NOMO-1 treated with DMSO at 0.1 percent for 48 hours (cell line): ENCODE data around the gene SMC5.
"Not testable (repeated sequence)": the region's sequence is repeated elsewhere in the genome, so short reads cannot be mapped to it uniquely, and the experiment has no call there.

Experiments used
- DNase-seq: peaks from one replicate; lab custom pipeline; 2025; ENCODE audit not compliant: unreplicated experiment; lab: John Stamatoyannopoulos, UW

The SMC5 gene

DNA sequence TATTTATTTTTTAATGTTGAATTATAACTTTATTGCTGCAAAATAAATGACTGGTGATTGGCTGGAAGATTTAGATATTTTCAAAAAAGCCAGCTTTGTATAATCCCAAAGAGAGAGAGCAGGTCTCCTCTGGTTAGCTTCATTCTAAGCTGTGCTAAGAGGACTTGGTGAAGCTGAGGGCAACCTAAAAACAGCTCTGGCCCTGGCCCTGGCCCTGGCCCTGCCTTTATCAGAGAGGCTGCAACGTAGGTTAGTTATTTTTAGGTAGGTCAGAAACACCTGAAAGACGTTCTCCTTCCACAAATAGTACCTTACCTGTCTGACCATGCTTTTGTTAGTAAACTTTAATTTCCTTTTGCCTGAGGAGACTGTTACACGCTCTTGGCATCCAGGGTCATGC is 97.0 kb downstream of the SMC5 start:
- no peak for DNase-seq

DNA sequence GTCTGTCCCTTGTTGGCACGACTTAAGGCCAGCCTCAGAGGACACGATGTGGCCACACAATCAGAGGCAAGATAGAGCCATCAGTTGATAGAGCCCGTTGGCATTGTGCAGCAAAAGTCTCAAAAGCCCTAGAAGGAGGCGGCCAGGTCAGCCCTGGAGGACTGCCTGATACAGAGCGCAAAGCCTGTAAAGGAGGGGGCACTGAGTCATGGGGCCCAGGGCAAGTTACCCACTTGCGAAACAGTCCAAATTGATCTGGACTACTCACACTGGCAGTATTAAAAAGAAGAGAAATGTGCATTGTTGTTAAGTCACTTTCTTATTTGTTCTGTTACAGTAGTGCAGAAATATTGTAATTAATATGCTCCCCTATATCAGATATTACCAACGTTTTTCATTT is 104.2 kb downstream of the SMC5 start:
- peak; percentile 9 for DNase-seq

DNA sequence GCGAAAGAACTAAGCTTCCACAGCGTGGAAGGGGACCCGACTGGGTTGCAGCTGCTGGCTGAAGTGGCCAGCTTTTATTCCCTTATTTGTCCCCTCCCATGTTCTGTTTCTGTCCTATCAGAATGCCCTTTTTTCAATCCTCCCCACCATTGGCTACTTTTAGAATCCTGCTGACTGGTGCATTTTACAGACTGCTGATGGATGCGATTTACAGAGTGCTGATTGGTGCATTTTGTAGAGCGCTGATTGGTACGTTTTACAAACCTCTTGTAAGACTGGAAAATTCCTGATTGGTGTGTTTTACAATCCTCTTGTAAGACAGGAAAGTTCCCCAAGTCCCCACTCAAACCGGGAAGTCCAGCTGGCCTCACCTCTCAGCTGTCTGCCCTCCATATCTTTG is 105.0 kb downstream of the SMC5 start:
- DNase-seq = no peak

DNA sequence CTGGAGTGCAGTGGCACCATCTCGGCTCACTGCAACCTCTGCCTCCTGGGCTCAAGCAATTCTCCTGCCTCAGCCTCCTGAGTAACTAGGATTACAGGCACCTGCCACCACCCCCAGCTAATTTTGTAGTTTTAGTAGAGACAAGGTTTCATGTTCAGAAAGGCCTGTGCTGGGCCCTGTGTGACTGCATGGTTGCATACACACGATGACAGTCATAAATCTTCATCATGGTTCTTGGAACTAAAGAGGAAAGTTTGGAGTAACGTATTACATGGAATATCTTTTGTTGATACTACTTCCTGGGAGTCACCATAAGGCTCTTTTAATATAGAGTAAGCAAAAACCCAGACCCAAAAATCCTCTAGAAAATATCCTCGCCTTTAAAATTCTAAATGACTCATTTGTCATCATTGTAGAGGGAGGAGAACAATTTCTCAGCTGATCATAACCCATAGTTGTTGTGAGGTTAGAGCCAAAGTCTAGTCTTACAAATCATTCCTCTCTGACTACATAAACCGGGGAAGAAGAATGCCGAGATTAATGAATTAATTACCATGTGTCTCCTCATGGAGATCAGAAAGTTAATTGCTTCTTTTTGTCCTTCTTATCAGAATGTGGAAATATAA is 108.6 kb downstream of the SMC5 start:
- no peak for DNase-seq

DNA sequence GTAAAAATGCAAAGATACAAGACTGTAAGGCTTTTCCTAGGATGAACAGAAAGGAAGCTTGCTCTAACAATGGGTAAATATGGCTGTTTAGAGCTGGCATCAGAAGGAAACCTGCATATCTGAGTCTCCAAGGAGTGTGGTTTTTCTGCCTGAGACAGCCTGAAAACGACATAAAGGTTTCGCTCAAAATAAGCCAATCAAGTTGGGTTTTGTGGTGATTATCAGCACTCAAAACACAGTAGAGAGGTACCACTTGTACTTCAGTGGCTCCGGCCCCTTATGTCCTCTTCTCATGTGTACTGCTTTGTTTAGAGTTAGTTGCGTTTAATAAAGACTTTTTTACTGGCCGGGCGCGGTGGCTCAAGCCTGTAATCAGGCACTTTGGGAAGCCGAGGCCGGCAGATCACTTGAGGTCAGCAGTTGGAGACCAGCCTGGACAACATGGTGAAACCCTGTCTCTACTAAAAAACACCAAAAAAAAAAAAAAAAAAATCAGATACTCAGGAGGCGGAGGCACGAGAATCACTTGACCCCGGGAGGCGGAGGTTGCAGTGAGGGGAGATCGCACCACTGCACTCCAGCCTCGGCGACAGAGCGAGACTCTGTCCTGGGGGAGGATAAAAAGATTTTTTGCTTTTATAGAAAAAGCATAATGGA is 116.3 kb downstream of the SMC5 start:
- no peak for DNase-seq

DNA sequence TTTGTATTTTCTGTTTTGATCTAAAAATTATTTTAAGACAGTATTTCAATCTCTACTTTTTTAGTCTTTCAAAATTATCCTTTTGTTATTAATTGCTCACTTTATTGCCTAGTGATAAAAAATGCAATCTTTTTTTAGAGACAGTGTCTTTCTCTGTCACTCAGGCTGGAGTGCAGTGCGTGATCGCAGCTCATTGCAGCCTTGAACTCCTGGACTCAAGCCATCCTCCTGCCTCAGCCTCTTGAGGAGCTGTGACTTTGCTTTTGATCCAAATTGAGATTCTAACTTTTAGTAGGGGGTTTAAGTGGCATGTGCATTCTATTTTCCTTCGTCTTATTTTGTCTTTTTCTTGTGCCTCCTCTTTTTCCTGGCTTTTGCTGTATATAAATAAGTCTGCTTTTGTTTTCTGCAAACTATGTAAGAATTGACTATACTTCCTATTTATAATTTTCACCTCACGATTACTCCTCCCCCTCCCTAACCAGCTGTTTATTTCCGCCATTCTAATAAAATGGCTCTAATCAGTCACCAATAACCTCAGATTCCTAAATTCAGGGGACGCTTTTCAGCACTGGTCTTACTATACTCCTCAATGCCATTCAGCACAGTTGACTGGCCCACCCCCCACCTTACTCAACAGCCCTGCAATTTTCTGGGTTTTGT is 123.4 kb downstream of the SMC5 start:
- no peak for DNase-seq

DNA sequence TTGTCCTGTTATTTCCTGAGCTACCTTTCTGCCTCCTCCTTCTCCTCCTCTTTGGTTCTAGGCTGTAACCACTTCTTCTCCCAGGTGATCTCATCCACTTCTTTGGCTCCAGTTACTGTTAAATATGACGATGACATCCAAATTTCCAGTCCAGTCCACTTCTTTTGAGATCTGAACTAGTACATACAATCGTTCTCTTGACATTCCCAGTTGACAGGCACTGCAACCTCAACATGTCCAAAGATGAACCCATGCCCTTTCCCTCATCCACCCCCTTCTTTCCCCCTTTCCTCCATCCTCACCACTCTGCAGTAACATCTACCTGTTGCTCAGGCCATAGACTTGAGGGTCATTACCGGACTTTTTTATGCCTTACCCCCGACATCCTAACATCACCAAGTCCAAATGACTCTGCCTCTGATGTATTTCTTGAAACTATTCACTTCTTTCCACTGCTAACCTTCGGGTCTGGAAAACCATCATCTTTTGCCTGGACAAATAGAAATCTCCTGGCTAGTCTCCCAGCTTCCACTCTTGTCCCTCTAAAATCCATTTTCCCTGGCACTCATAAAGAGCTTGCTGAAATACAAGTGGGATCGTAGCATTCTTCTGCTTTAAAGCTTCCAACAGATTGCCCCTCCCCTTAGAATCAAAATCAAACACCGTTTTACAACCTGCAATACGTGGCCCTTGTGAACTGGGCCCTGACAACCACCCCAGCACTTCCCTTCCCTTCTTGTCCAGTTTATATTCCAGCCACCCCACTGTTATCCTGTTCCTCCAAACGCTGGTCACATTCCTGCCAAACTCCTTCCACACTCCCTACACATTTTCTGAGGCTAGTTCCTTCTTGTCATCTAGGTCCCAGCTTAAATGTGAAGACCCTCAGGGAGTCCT is 124.2 kb downstream of the SMC5 start:
- no peak for DNase-seq

DNA sequence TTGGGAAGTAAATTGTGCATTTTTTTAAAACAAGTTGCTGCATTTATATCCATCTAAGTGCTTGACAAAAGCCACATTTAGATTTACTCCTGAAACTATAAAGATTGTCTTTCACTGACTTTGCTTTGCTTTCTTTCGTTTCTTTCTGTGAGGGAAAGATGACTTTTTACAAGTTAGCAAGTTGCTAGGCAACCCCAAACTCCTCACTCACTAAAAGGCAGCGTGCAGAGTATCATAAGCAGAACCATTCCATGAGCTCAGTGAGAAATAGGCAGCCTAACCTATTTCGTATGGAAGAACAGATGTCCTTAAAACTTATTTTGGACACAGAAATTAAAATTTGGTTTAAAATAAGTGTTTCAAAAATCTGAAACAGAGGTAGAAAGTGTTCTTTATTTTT is 126.6 kb downstream of the SMC5 start:
- DNase-seq = no peak

DNA sequence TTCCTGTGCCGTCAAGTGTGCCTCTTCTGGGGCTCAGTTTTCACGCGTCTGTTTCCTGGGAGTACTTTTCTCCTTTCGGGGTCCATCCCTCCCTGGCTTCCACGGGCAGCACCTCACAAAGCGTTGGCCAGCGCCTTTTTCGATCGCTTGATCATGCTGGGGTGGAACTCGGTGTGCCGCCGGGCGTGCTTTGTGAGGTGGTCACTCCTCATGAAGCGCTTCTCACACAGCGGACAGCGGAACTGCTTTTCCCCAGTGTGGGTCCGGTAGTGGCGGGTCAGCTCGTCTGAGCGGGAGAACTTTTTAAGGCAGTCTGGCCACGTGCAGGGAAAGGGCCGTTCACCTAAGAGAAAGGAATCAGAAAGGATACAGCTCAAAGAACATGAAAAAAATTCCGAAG is 128.9 kb downstream of the SMC5 start:
- DNase-seq = no peak

DNA sequence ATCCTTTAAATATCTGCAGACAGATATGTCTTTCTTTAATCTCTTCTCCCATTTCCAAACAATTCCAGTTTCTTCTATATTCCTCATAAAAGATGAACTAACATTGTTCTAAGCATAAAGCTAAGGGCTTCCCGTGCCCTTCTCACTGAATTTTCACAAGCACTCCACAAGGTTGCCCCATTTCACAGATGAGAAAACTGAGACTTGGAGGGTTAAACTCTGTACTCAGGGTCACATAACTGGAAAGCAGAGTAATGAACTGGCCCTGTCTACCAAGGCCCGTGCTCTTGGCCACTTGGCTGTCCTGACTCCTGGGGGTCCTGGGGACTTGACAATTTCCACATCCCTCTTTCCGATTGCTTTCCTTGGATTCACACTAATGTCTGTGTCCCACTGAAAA is 130.4 kb downstream of the SMC5 start:
- no peak for DNase-seq

DNA sequence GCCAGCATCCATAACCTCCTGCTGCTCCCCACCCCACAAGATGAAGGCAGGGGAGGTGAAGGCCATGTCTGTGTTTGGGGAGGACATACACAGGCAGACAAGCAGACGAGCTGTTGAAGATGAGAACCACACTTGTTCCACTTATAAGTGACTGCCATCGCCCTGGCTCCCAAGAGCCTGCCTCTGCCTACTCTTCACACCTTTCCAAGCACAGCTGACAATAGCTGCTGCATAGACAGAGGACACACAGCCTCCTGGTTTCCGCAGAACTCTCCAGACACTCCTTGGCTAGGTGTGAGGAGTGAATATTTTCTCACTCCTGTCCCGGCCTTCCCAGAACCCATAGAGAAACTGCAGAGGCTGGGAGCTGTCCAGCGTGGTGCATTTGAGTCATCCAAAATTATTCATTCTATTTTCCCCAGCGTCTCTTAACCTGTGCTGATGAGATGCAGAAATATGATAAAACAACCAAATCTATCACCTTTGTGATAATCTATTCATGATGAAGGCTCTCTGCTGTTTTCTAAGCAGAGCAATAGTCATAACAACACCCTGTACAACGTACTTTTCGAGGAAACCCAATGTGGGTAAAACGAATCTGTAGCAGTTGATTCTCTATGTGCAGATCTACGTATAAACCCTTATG is 131.0 kb downstream of the SMC5 start:
- DNase-seq = no peak

DNA sequence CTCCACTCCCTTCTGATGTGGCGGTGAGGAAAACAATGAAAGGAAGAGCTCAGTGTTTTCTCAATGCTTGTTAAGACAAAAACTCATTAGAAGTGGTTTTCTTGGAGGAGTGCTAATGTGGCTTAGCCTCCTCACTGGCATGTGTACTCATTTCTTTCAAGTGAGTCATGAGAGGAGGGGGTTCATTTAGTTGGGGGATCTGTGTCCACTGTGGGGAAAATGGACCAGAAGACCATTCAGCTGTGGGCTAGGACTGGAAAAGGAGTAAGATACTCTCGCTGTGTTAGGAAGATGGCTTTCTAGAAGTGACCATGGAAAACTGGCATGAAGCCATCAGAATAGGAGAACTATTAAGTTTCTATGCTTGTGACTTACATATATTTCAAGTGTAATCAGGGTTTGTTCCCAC is 132.2 kb downstream of the SMC5 start:
- DNase-seq = no peak

DNA sequence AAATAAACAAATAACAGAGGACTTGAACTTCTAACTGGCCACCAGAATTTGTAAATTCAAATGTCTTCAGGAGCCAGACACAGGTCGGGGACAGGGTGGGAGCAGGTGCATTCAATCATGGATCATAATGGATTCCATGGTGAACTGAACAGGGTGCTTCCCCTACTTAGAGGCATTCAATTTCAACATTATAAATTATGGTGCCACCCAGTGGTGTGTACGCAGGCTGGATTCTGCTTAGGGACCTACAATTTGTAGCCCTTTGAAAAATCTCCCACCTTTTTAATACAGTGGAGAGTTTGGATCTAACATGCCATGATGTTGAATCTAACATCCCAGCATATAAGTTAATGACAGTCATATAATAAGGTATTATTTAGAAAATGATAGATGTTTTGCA is 133.4 kb downstream of the SMC5 start:
- DNase-seq = no peak

DNA sequence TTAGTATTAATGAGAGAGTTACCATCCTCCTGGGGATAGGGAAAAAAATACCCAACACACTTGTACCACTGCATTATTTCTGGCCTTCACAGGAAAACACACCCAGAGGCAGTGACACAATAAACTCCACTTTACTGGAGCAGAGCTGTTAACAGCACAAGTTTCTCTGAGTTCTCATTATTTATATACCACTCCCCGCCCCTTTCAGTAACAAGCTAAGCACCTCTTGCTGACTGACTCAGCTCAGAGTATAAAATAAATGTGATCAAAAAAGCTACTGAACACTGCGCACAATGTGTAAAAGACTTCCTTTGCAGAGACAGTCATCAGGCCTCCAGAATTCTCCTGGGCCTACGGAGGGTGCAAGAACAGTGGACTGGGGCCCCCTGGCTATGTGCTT is 134.1 kb downstream of the SMC5 start:
- DNase-seq = no peak

DNA sequence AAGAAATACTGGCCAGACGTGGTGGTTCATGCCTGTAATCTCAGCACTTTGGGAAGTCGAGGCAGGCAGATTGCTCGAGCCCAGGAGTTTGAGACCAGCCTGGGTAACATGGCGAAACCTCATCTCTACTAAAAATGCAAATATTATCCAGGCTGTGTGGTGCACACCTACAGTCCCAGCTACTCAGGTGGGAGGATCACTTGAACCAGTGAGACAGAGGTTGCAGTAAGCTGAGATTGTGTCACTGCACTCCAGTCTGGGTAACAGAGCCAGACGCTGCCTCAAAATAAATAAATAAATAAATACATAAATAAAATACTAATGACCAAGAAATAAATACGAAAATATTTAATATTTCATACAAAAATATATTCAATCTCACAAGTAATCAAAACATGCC is 136.9 kb downstream of the SMC5 start:
- no peak for DNase-seq

DNA sequence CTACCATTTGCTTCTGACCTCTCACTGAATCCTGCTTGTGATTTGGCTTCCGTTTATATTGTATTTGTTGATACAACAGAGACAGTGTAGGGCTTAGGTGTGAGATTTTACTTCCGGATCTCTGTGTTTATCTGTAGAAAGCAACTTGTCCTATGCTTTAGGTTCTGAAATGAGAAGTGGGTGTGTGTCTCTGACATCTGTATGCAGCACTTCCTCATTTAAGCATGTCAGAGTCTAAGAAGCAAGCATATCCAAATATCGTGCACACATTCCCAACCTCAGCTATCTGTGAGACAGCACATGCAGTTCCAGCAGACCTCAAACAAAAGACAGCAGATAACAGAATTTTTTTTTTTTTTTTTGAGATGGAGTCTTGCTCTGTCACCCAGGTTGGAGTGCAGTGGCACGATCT is 139.4 kb downstream of the SMC5 start:
- peak; percentile 73 for DNase-seq

DNA sequence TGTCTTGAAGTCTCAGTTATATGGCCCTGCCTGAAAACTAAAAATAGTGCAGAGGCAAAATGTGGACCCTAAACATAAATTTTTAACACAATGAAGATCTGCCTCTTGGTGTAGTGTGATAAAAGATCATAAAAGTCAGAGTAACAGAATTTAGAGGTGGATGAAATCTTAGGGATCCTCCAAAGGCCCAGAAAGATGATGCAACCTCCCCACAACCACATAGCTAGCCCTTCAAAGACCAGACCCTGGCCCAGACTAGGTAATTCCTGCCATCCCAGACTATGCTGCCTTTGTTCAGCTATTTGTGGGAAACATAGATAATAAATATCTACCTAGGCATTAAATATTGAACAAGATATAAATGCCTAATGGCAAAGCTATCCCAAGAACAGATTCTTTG is 140.4 kb downstream of the SMC5 start:
- no peak for DNase-seq

DNA sequence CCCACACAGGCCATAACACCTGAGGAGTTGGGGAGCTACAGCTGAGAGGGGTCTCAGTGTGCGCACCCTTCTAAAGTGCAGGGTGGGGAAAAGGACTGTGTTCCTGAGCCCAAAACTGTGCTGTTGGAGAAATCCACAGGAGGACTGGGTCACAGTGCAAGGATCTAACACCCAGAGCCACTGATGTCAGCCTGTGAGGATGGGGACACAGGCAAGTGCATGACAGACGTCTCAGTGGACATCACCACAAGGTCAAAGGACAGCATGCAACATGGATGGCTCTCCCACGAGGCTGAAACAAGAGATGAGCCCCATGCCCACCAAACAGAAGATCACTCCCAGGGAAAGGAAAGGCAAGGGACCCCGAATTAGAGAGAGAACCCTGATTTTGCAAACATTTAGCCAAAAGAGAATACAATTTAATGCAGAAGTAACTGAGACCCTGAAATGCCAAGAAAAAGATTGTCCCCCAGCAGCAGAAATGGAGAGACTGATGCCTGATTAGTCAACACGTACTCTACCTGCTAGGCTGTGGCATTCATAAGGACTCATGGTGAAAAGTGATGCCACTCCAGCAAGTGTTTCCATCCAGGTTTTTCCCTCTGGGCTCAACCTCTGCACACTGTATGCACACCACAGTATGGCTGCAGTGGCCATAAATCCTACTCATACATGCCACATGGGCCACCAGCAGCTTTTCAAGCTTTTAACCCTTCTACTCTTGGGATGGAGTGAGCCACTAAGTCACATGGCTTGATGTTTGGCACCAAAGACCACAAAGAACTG is 141.5 kb downstream of the SMC5 start:
- DNase-seq = no peak

DNA sequence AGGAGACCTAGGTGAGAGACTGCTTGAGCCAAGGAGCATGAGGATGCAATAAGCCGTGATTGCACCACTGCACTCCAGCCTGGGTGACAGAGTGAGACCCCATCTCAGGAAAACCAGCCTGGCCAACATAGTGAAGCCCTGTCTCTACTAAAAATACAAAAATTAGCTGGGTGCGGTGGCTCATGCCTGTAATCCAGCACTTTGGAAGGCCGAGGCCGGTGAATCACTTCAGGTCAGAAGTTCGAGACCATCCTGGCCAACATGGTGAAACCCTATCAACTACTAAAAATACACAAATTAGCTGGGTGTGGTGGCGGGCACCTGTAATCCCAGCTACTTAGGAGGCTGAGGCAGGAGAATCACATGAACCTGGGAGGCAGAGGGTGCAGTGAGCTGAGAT is 142.5 kb downstream of the SMC5 start:
- not testable (repeated sequence) for DNase-seq

DNA sequence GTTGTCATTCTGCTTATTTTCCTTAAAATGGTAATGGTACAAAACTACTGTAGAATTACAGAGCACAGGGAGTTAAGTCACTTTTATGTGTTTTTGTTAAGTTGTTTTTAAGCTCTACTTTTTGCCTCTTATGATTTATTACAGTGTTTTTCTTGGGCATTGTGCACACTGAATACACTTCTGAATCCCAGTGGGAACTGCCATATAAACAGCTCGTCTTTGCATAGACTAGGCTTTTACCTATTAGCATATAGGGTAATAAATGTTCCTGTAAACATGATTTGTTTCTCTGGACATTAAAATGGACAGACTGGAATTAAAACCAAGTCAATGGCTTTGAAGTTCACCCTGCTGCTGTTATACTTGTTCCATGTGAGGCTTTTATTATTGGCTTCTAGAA is 143.4 kb downstream of the SMC5 start:
- DNase-seq = no peak
